Caco-2 (cell line): ENCODE results near the gene IGSF3. TPM values are rescaled to one million over a fixed set of nuclear protein-coding genes. Genes with fewer than 3 reads are reported as not detected.
A peak's percentile ranks its signal among the peaks of the same experiment; 100 is the strongest.

Experiments used
- BruUV-seq: library from RNA; stranded (reverse); fragments of 400-500 nt; replicated peaks from 2 replicates; lab custom pipeline; 2021; lab: Mats Ljungman, UMichigan
- CTCF ChIA-PET: fragments of 300-600 bp; sonication (Branson Sonifier 250); formaldehyde crosslinking; loops from one replicate; lab custom pipeline; 2022; ENCODE audit warnings: antibody characterized with exemption; lab: Charles Lee
- POLR2A ChIA-PET: fragments of 300-600 bp; sonication (Branson Sonifier 250); formaldehyde crosslinking; loops from one replicate; lab custom pipeline; 2022; ENCODE audit warnings: antibody characterized with exemption; lab: Charles Lee
- DNase-seq, 2 experiments: peaks; one replicate each; pipeline versions ENCODE4 v3.0.0 to v3.0.0-alpha.2; 2020 to 2022
- H3K27me3 ChIP-seq: replicated peaks from 2 replicates; pipeline ENCODE4 v1.6.0; 2011; ENCODE audit warnings: low read length; ENCODE audit not compliant: control insufficient read depth, insufficient read depth
- H3K36me3 ChIP-seq: 2 replicates; pipeline ENCODE4 v1.5.1; 2011; ENCODE audit warnings: low read length; ENCODE audit not compliant: control insufficient read depth, insufficient read depth
- H3K4me1 ChIP-seq: fragments of 250-450 bp; sonication (Bioruptor Pico); 2 replicates; pipeline ENCODE4 v1.5.1; 2020; ENCODE audit warnings: mild to moderate bottlenecking
- H3K4me3 ChIP-seq: 2 replicates; pipeline ENCODE4 v1.5.1; 2011; ENCODE audit warnings: low read depth, mild to moderate bottlenecking, control low read depth, low read length
- H3K9me3 ChIP-seq: fragments of 250-450 bp; sonication (Bioruptor Pico); 2 replicates; pipeline ENCODE4 v1.5.1; 2020; ENCODE audit warnings: mild to moderate bottlenecking, moderate library complexity
- H3K27ac Mint-ChIP-seq: one replicate; pipeline ENCODE4 v1.8.0; 2022; ENCODE audit warnings: mixed read lengths; ENCODE audit not compliant: unreplicated experiment
- H3K27me3 Mint-ChIP-seq: one replicate; pipeline ENCODE4 v1.8.0; 2022; ENCODE audit warnings: mixed read lengths; ENCODE audit not compliant: insufficient read depth, unreplicated experiment
- H3K36me3 Mint-ChIP-seq: one replicate; pipeline ENCODE4 v1.8.0; 2022; ENCODE audit warnings: mild to moderate bottlenecking, mixed read lengths; ENCODE audit not compliant: insufficient read depth, unreplicated experiment
- H3K4me1 Mint-ChIP-seq: one replicate; pipeline ENCODE4 v1.8.0; 2022; ENCODE audit warnings: low read depth, mixed read lengths; ENCODE audit not compliant: unreplicated experiment
- H3K4me3 Mint-ChIP-seq: one replicate; pipeline ENCODE4 v1.8.0; 2022; ENCODE audit warnings: mild to moderate bottlenecking, moderate library complexity, mixed read lengths; ENCODE audit not compliant: unreplicated experiment
- H3K9me3 Mint-ChIP-seq: one replicate; pipeline ENCODE4 v1.8.0; 2022; ENCODE audit warnings: mixed read lengths; ENCODE audit not compliant: unreplicated experiment
- intact Hi-C: fragments of 100-400 bp; cut with micrococcal nuclease; formaldehyde crosslinking; loops from one replicate; pipeline ENCODE4 v1.10.0; 2022; ENCODE audit not compliant: unreplicated experiment
- total RNA-seq: library from RNA; stranded (reverse); gene quantifications from 2 replicates; pipeline ENCODE4 v1.2.3, GENCODE V29; 2022
- TF ChIP-seq, protein P1 (sequence below), 2 experiments: fragments of 200-600 bp in 1 of 2; IDR thresholded peaks; 1 replicate in 1 of 2; 2 replicates in 1 of 2; pipeline versions ENCODE4 v1.5.1 to v1.8.0; 2011 to 2022; ENCODE audit warnings: antibody characterized with exemption in 1 of 2, control low read depth in 1 of 2, inconsistent platforms in 1 of 2, low read depth in 1 of 2, low read length in 1 of 2, mild to moderate bottlenecking in 1 of 2, moderate library complexity in 1 of 2; ENCODE audit not compliant: insufficient read depth in 1 of 2, severe bottlenecking in 1 of 2, unreplicated experiment in 1 of 2

Gene IGSF3
- total RNA-seq, 1 experiment from 2014 or later, result 24.0 TPM

GRCh38 chr1:116573431-116574095, 94.0 kb downstream of the IGSF3 start:
- peaks cover 7% of the 10 kb centered on the region for H3K4me1 Mint-ChIP-seq
- no peak for DNase-seq

GRCh38 chr1:116572771-116573430, 94.6 kb downstream of the IGSF3 start:
- no peaks in the 10 kb centered on the region for H3K27me3 ChIP-seq
- H3K27me3 Mint-ChIP-seq, result no peaks in the 10 kb centered on the region
- CTCF ChIA-PET, result no interaction called here
- no peak overlapping the region for H3K27ac Mint-ChIP-seq
- H3K4me1 ChIP-seq, result peaks cover 11% of the 10 kb centered on the region; the same call in 1 of the 2 replicates
- H3K9me3 ChIP-seq, result no peaks in the 10 kb centered on the region
- H3K36me3 ChIP-seq, result no peaks in the 10 kb centered on the region
- no peak overlapping the region for H3K4me3 ChIP-seq
- peaks cover 7% of the 10 kb centered on the region for H3K4me1 Mint-ChIP-seq
- H3K36me3 Mint-ChIP-seq, result peaks cover 13% of the 10 kb centered on the region
- BruUV-seq, result no TSS peak
- POLR2A ChIA-PET, result no interaction called here
- no peak overlapping the region for H3K4me3 Mint-ChIP-seq
- TF ChIP-seq, protein P1, sequence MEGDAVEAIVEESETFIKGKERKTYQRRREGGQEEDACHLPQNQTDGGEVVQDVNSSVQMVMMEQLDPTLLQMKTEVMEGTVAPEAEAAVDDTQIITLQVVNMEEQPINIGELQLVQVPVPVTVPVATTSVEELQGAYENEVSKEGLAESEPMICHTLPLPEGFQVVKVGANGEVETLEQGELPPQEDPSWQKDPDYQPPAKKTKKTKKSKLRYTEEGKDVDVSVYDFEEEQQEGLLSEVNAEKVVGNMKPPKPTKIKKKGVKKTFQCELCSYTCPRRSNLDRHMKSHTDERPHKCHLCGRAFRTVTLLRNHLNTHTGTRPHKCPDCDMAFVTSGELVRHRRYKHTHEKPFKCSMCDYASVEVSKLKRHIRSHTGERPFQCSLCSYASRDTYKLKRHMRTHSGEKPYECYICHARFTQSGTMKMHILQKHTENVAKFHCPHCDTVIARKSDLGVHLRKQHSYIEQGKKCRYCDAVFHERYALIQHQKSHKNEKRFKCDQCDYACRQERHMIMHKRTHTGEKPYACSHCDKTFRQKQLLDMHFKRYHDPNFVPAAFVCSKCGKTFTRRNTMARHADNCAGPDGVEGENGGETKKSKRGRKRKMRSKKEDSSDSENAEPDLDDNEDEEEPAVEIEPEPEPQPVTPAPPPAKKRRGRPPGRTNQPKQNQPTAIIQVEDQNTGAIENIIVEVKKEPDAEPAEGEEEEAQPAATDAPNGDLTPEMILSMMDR (IDR thresholded peaks at IDR 0.05; ENCODE audit: insufficient read depth in 1 of 2, low read depth in 1 of 2, low read length in 1 of 2, severe bottlenecking in 1 of 2, unreplicated experiment in 1 of 2), result no peak
- intact Hi-C loops, result loop anchor here (5.0 kb wide), 2 partner anchors 149 to 164 kb away; no protein-coding TSS in a partner anchor
- no peak for DNase-seq
- no peaks in the 10 kb centered on the region for H3K9me3 Mint-ChIP-seq

More at GRCh38 chr1:116573431-116574095, 94.0 kb downstream of the IGSF3 start:
- Mint-ChIP-seq H3K27ac (no peak overlapping the region), H3K27me3 (no peaks in the 10 kb centered on the region), H3K9me3 (no peaks in the 10 kb centered on the region), H3K36me3 (peaks cover 13% of the 10 kb centered on the region), H3K4me3 (no peak overlapping the region)
- no TSS peak for BruUV-seq
- H3K9me3 ChIP-seq, result no peaks in the 10 kb centered on the region
- ChIA-PET CTCF (no interaction called here), POLR2A (no interaction called here)
- H3K36me3 ChIP-seq, result no peaks in the 10 kb centered on the region
- intact Hi-C loops, result loop anchor here (1.0 to 5.0 kb wide), 5 partner anchors 23 to 243 kb away; no protein-coding TSS in a partner anchor
- H3K27me3 ChIP-seq, result no peaks in the 10 kb centered on the region
- H3K4me3 ChIP-seq, result no peak overlapping the region
- TF ChIP-seq, protein P1 (IDR thresholded peaks at IDR 0.05; ENCODE audit: insufficient read depth in 1 of 2, low read depth in 1 of 2, low read length in 1 of 2, severe bottlenecking in 1 of 2, unreplicated experiment in 1 of 2), result no peak
- peaks cover 11% of the 10 kb centered on the region; the same call in 1 of the 2 replicates for H3K4me1 ChIP-seq

GRCh38 chr1:116572099-116572498, 95.4 kb downstream of the IGSF3 start:
- DNase-seq, result no peak
- Histone ChIP-seq H3K9me3 (no peaks in the 10 kb centered on the region), H3K4me1 (peaks cover 11% of the 10 kb centered on the region; the same call in 1 of the 2 replicates), H3K36me3 (no peaks in the 10 kb centered on the region), H3K27me3 (no peaks in the 10 kb centered on the region), H3K4me3 (no peak overlapping the region)
- ChIA-PET POLR2A (no interaction called here), CTCF (interaction anchor here (1.2 kb wide), 1 partner anchor 100 kb away, joined by 4 read pairs; no protein-coding TSS in a partner anchor)
- intact Hi-C loops, result loop anchor here (5.0 kb wide), 2 partner anchors 150 to 165 kb away; no protein-coding TSS in a partner anchor
- peak overlapping the region; percentile 66 for H3K27ac Mint-ChIP-seq
- H3K4me3 Mint-ChIP-seq, result peak overlapping the region; percentile 72
- no peaks in the 10 kb centered on the region for H3K27me3 Mint-ChIP-seq
- peaks cover 7% of the 10 kb centered on the region for H3K4me1 Mint-ChIP-seq
- H3K9me3 Mint-ChIP-seq, result no peaks in the 10 kb centered on the region
- TF ChIP-seq, protein P1 (IDR thresholded peaks at IDR 0.05; ENCODE audit: insufficient read depth in 1 of 2, low read depth in 1 of 2, low read length in 1 of 2, severe bottlenecking in 1 of 2, unreplicated experiment in 1 of 2), result no peak
- BruUV-seq, result no TSS peak
- peaks cover 13% of the 10 kb centered on the region for H3K36me3 Mint-ChIP-seq
